ENCODE results near the gene KRTAP10-2.
"Not testable (repeated sequence)": the region's sequence is repeated elsewhere in the genome, so short reads cannot be mapped to it uniquely, and the experiment has no call there.

The KRTAP10-2 gene

GRCh38 chr21:44566403-44566802 is 15.1 kb upstream of the KRTAP10-2 start:
- DNase-seq: no peak

DNA sequence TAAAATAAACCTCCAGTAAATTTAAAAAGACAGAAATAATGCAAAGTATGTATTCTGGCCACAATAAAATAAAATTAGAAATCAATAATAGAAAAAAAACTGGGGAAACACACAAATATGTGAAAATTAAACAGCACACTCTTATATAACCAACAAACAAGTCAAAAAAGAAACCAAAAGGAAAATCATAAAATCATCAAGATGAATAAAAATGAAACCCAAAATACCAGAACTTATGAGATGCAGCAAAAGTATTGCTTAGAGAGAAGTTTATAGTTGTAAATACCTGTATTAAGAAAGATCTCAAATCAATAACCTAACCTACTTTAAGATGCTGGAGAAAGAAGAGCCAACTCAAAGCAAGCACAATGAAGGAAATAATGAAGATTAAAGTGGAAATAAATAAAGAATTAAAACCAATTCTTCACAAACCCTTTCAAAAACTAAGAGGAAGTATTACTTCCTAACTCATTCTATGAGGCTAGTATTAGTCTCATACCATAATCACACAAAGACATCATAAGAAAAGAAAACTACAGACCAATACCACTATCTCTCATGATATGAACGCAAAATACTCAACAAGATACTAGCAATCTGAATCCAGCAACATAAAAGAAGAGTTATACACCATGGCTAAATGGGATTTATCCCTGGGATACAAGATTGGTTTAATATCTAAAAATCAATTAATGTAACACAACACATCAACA is 13.7 kb upstream of the KRTAP10-2 start:
- no peak for DNase-seq

- DNase-seq: no peak
Measured at GRCh38 chr21:44564099-44564498, 12.8 kb upstream of the KRTAP10-2 start.

GRCh38 chr21:44558695-44559094 is 7.4 kb upstream of the KRTAP10-2 start, which contains the start of gene KRTAP10-3:
Gene KRTAP10-3 (minus strand): TSS chr21:44558795. CDS start chr21:44558715, 80 bp downstream.
- no peak for DNase-seq

DNA sequence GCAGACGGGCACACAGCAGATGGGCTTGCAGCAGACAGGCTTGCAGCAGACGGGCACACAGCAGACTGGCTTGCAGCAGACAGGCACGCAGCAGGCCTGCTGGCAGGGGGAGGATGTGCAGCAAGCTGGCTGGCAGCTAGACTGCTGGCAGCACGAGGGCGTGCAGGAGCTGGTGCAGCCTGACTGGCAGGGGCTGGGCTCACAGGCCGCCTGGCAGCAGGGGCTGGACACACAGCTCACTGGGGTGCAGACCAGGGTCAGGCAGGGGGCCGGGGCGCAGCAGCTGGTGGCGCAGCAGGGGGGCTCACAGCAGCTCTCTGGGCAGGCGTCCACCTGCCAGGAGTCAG is 7.0 kb upstream of the KRTAP10-2 start:
- DNase-seq: not testable (repeated sequence)

- DNase-seq: no peak
Measured at GRCh38 chr21:44557491-44558328, 6.4 kb upstream of the KRTAP10-2 start.

DNA sequence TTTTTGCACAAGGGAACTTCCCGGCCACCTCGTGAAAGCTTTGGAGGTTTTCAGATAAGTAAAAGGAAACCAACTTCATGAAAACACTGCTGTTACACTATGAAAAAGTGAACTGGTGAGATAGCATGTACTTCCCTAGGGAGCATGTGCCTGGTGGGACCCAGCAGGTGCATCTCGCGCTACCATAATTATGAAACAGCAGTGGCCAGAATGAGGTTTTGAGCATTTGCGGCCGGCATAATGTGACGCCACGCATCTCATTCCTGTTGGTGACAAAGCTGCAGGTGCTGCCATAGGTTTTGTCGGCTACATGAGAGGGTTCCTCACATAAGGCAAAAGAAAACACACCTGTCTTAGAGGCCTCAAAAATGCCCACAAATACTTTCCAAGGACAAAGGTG is 5.6 kb upstream of the KRTAP10-2 start:
- DNase-seq: no peak

DNA sequence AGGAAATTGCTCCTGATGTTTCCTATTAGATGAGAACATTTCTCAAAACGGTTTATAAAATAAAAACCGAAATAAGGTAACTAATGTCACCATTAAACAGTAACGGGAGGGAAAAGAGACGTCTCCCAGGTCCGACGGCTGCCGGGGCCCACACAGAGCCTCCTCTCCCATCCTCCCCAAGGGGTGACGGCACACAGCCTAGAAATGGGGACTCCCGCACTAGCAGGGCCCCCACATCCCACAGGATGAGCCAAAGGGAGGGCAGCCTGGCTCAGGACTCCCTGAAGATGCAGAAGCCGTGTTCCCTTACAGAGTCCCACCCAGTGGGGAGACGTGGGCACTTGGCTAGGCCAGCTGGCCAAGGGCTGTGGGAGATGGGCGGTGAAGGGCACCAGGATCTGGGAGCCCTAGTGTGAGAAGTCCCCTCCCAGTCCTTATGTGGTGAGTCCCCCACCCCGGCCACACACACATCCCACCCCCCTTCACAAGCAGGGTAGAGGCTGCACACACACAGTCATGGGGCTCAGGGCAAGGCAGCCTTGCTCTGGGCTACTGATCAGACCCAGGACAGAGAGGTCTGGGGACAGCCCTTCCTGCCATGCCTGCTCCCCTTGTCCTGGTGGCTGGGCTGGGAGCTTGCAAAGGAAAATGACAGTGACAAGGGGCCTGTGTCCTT is 4.0 kb upstream of the KRTAP10-2 start:
- no peak for DNase-seq

GRCh38 chr21:44552681-44553080 is 1.4 kb upstream of the KRTAP10-2 start:
- DNase-seq: no peak

GRCh38 chr21:44552136-44552535 is 831 bp upstream of the KRTAP10-2 start:
- no peak for DNase-seq

GRCh38 chr21:44550807-44551206 is 498 bp downstream of the KRTAP10-2 start:
- no peak for DNase-seq

GRCh38 chr21:44550285-44550684 is 1.0 kb downstream of the KRTAP10-2 start:
- DNase-seq: not testable (repeated sequence)

- DNase-seq: no peak
Measured at GRCh38 chr21:44549525-44550211, 1.6 kb downstream of the KRTAP10-2 start.

- no peak for DNase-seq
Measured at GRCh38 chr21:44548922-44549321, 2.4 kb downstream of the KRTAP10-2 start.

GRCh38 chr21:44548381-44548780 is 2.9 kb downstream of the KRTAP10-2 start:
- DNase-seq: no peak

DNA sequence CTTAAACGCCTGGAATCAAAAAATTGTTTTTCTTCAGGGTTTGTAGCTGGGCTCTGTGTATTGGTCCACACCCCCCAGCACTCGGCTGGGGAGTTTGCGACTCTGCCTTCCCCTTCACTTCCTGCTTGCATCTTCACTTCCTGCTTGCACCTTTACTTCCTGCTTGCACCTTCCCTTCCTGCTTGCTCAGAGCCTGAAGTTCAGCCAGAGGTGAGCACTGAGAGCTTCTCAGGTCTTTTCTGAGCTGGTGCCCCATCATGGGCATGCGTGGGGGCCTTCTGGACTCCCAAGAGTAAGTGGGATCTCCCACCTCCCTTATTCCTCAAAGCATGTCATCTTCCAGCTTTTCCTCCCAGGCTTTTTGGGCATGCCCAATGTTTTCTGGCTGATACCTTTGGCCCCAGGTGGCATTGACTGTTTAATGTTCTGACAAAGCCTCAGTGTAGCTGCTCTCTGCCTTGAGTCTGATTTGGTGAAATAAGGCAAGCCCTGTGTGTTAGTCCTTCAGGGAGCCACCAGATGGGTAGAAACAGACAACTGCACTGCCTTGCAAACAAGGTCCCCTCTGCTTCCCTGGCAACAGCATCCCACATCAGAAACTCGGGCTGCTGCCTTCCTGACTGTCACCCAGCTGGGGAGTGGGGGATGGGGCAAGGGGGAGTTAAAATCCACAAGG is 3.5 kb downstream of the KRTAP10-2 start:
- DNase-seq: no peak

DNA sequence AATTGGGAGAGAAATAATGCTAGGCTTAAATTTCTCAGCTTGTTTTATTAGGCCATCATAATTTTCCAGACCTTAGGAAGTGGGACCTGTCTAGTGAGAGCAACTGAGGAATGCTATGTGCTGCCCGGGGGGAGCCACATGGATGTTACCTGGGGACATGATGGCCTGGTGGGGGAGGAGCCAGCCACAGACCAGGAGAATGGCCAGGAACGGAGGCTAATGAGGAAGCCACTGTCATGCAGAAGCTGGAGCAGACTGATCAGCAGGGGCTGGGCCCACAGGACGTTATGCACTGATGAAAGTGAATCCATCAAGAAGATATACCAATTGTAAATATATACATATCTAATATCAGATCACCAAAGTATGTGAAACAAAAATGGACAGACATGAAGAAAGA is 6.7 kb downstream of the KRTAP10-2 start:
- no peak for DNase-seq

DNA sequence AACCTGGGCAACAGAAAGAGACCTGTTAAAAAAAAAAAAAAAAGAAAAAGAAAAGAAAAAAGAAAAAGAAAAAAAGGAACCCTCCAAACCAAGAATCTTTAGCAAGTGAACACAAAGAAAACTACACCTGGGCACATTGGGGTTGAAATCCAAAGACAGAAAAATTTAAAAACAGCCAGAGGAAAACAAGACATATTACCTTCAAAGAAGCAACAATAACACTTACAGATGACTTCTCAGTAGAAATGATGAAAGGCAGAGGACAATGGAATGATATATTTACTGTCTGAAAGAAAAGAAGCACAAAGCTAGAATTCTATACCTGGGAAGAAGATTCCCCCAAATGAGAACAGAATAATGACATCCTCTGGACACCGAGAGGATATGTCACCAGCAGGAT is 8.6 kb downstream of the KRTAP10-2 start:
- DNase-seq: no peak

GRCh38 chr21:44540741-44541288 is 10.5 kb downstream of the KRTAP10-2 start:
- DNase-seq: no peak

DNA sequence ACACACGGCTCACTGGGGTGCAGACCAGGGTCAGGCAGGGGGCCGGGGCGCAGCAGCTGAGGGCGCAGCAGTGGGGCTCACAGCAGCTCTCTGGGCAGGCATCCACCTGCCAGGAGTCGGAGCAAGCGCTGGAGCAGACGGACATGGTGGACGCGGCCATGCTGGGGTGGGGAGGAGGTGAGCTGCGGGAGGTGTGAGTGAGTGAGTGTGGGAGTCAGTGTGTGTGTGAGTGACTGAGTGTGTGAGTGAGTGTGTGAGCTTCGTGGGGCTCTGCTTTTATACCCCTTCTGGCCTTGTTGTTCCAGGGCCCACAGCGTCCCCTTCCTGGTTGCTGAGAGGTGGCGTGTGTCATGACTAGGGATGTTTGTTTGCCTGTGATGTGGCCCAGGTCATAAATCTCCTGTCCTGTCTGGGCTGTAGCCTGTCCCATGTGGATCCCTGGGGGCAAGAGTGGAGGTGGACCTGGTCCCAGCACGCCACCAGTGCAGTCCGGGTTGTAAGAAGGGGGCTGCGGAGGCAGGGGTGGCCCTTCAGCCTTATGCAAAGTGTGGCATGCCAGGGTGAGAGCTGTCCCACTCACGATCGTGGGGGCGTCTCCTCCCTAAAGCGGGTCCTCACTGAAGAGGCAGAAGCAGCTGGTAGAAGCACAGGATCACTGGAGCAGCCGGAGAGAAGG is 11.2 kb downstream of the KRTAP10-2 start, which contains the start of gene KRTAP10-1:
Gene KRTAP10-1, minus strand, starts transcription at position 205 of the 676 bp plus-strand sequence. Its CDS starts 45 bp downstream, at position 160.
- DNase-seq: no peak

- DNase-seq: no peak
Measured at GRCh38 chr21:44539046-44539445, 12.3 kb downstream of the KRTAP10-2 start.
